Natural killer cell (primary cell): ENCODE data around the gene CLASP1. TPM values are rescaled to one million over a fixed set of nuclear protein-coding genes. Genes with fewer than 3 reads are reported as not detected.

Source experiments
- ATAC-seq, 3 donors: fragments of 150-1000 bp in 2 of 3; fragments of 200-7000 bp in 1 of 3; cut with Tn5 transposase; 1 replicate in 1 of 3; 2 replicates in 2 of 3; pipeline ENCODE4 v1.10.0; 2021; ENCODE audit warnings: mild to moderate bottlenecking in 2 of 3, moderate library complexity in 2 of 3
- DNase-seq, 2 donors: peaks; one replicate each; pipeline versions ENCODE4 v3.0.0 to v3.0.0-alpha.2; 2013 to 2021; ENCODE audit warnings: mixed read lengths in 1 of 2
- H3K27ac ChIP-seq: one replicate; pipeline ENCODE4 v1.5.1; 2013; ENCODE audit warnings: mild to moderate bottlenecking, low read length
- H3K27me3 ChIP-seq: one replicate; pipeline ENCODE4 v1.6.1; 2013; ENCODE audit warnings: low read length; ENCODE audit not compliant: control insufficient read depth, insufficient read depth
- H3K36me3 ChIP-seq: one replicate; pipeline ENCODE4 v1.6.1; 2013; ENCODE audit warnings: low read length; ENCODE audit not compliant: control insufficient read depth, insufficient read depth
- H3K4me1 ChIP-seq: one replicate; pipeline ENCODE4 v1.6.1; 2013; ENCODE audit warnings: low read length; ENCODE audit not compliant: control insufficient read depth, insufficient read depth
- H3K4me3 ChIP-seq: one replicate; pipeline ENCODE4 v1.5.1; 2013; ENCODE audit warnings: low read length
- H3K9me3 ChIP-seq: one replicate; pipeline ENCODE4 v1.6.1; 2013; ENCODE audit warnings: low read length; ENCODE audit not compliant: control insufficient read depth, insufficient read depth
- H3K27ac Mint-ChIP-seq, 2 donors: one replicate each; pipeline ENCODE4 v1.8.0; 2022; ENCODE audit warnings: mild to moderate bottlenecking in 2 of 2, mixed read lengths in 2 of 2, moderate library complexity in 1 of 2
- H3K27me3 Mint-ChIP-seq, 2 donors: one replicate each; pipeline ENCODE4 v1.8.0; 2022; ENCODE audit warnings: low read depth in 2 of 2, mixed read lengths in 2 of 2
- H3K36me3 Mint-ChIP-seq: one replicate; pipeline ENCODE4 v1.8.0; 2022; ENCODE audit warnings: mixed read lengths
- H3K4me1 Mint-ChIP-seq, 2 donors: one replicate each; pipeline ENCODE4 v1.8.0; 2022; ENCODE audit warnings: mixed read lengths in 2 of 2
- H3K4me3 Mint-ChIP-seq: one replicate; pipeline ENCODE4 v1.8.0; 2022; ENCODE audit warnings: mild to moderate bottlenecking, moderate library complexity, mixed read lengths
- H3K9me3 Mint-ChIP-seq, 2 donors: one replicate each; pipeline ENCODE4 v1.8.0; 2022; ENCODE audit warnings: mixed read lengths in 2 of 2
- CTCF ChIP-seq: fragments of 200-600 bp; IDR thresholded peaks from one replicate; pipeline ENCODE4 v1.8.0; 2022; ENCODE audit warnings: antibody characterized with exemption
- WGBS: methylation state at CpG from one replicate; pipeline ENCODE4 v1.1.7; 2013; ENCODE audit warnings: missing lambda C conversion rate; ENCODE audit not compliant: insufficient coverage; 5-methylcytosine and 5-hydroxymethylcytosine counted together
- intact Hi-C: fragments of 100-400 bp; cut with micrococcal nuclease; formaldehyde crosslinking; loops from one replicate; pipeline ENCODE4 v1.14.2; 2022
- total RNA-seq, 4 donors: library from RNA; stranded (reverse); fragments of 120-200 nt in 1 of 4; gene quantifications; one replicate each; pipeline versions ENCODE4 v1.2.3 to v1.2.4, GENCODE V29; 2013 to 2022

CLASP1 gene
- total RNA-seq, result 100 to 1,000 TPM; 125 to 142 (median 127) TPM
- total RNA-seq (2013), result 135 TPM

GRCh38 chr2:121649149-121649595, at the start of gene CLASP1:
Gene CLASP1, minus strand, starts transcription at chr2:121649462. Its CDS starts 43,567 bp downstream, at chr2:121605895.
- H3K27me3 ChIP-seq, result no peaks in the 10 kb centered on the region
- Mint-ChIP-seq H3K27ac (peak within 1 kb of the TSS; percentile 99 to 100), H3K4me3 (peak within 1 kb of the TSS; percentile 100), H3K9me3 (no peaks in the 10 kb centered on the region), H3K36me3 (peaks cover 7% of the 10 kb centered on the region), H3K4me1 (peaks cover 62 to 67% of the 10 kb centered on the region in 2 donors), H3K27me3 (no peaks in the 10 kb centered on the region)
- no peak for DNase-seq
- ATAC-seq, result no peak
- peak within 1 kb of the TSS; percentile 88 for H3K4me3 ChIP-seq
- H3K4me1 ChIP-seq, result peaks cover 21% of the 10 kb centered on the region
- intact Hi-C loops, result loop anchor here (1.0 to 5.0 kb wide), 4 partner anchors 50 to 119 kb away; partner anchors contain the start of genes RNU4ATAC and TSN
- no peaks in the 10 kb centered on the region for H3K9me3 ChIP-seq
- no peaks in the 10 kb centered on the region for H3K36me3 ChIP-seq
- H3K27ac ChIP-seq, result peak within 1 kb of the TSS; percentile 99
- under 1% methylated on average over 28 of the region's 36 CpGs for WGBS
- no peak for TF ChIP-seq CTCF

- H3K27me3 Mint-ChIP-seq, result no peaks in the 10 kb centered on the region
- WGBS, result 91% methylated on average over 11 of the region's 11 CpGs
- H3K36me3 ChIP-seq, result no peaks in the 10 kb centered on the region
- no peaks in the 10 kb centered on the region for H3K9me3 Mint-ChIP-seq
- ATAC-seq, result no peak
- no peak for DNase-seq
- no peaks in the 10 kb centered on the region for H3K27me3 ChIP-seq
- peak overlapping the region; percentile 97 for H3K27ac Mint-ChIP-seq
- no peak for TF ChIP-seq CTCF
- H3K4me3 ChIP-seq, result no peak overlapping the region
- H3K4me3 Mint-ChIP-seq, result peak overlapping the region; percentile 35
- peaks cover 37 to 39% of the 10 kb centered on the region in 2 donors for H3K4me1 Mint-ChIP-seq
- intact Hi-C loops, result loop anchor here (2.0 kb wide), 2 partner anchors 20 to 38 kb away; partner anchors contain the start of gene NIFK
- H3K4me1 ChIP-seq, result peaks cover 29% of the 10 kb centered on the region
- H3K27ac ChIP-seq, result peak overlapping the region; percentile 88
- no peaks in the 10 kb centered on the region for H3K9me3 ChIP-seq
- H3K36me3 Mint-ChIP-seq, result no peaks in the 10 kb centered on the region
Measured at GRCh38 chr2:121698318-121698930, 49.2 kb upstream of the CLASP1 start.

- TF ChIP-seq CTCF, result no peak
- Histone ChIP-seq H3K27ac (no peak overlapping the region), H3K27me3 (no peaks in the 10 kb centered on the region), H3K4me3 (no peak overlapping the region), H3K4me1 (peaks cover 29% of the 10 kb centered on the region), H3K9me3 (no peaks in the 10 kb centered on the region), H3K36me3 (no peaks in the 10 kb centered on the region)
- H3K27me3 Mint-ChIP-seq, result no peaks in the 10 kb centered on the region
- intact Hi-C loops, result no loop called here
- H3K9me3 Mint-ChIP-seq, result no peaks in the 10 kb centered on the region
- peaks cover 37 to 39% of the 10 kb centered on the region in 2 donors for H3K4me1 Mint-ChIP-seq
- peak overlapping the region; percentile 62 for H3K4me3 Mint-ChIP-seq
- WGBS, result 62% methylated on average over 4 of the region's 4 CpGs
- H3K36me3 Mint-ChIP-seq, result no peaks in the 10 kb centered on the region
- DNase-seq (no peak), ATAC-seq (no peak)
- peak overlapping the region; percentile 82 to 97 for H3K27ac Mint-ChIP-seq
Measured at GRCh38 chr2:121697108-121697631, 47.9 kb upstream of the CLASP1 start.
